Right forelimb (tissue), 1 donor: Measurements from ENCODE around the gene COL4A2.

Experiments
- DNase-seq: peaks from one replicate; pipeline ENCODE4 v3.0.0-alpha.2; 2018

COL4A2 gene

GRCh38 chr13:110360598-110360997, 53.5 kb downstream of the COL4A2 start:
- DNase-seq: no peak

- peak; percentile 74 for DNase-seq
Measured at GRCh38 chr13:110361365-110361911, 54.4 kb downstream of the COL4A2 start.

- DNase-seq: no peak
Measured at GRCh38 chr13:110363010-110363409, 55.9 kb downstream of the COL4A2 start.

- no peak for DNase-seq
Measured at GRCh38 chr13:110364081-110364480, 57.0 kb downstream of the COL4A2 start.

- no peak for DNase-seq
Measured at GRCh38 chr13:110365876-110366275, 58.8 kb downstream of the COL4A2 start.

- DNase-seq: no peak
Measured at GRCh38 chr13:110366733-110367132, 59.6 kb downstream of the COL4A2 start.

- DNase-seq: no peak
Measured at GRCh38 chr13:110367620-110368019, 60.5 kb downstream of the COL4A2 start.

GRCh38 chr13:110368408-110368807, 61.3 kb downstream of the COL4A2 start:
- no peak for DNase-seq

GRCh38 chr13:110369400-110369799, 62.3 kb downstream of the COL4A2 start:
- no peak for DNase-seq

GRCh38 chr13:110371550-110372465, 64.7 kb downstream of the COL4A2 start:
- no peak for DNase-seq

GRCh38 chr13:110372676-110373075, 65.6 kb downstream of the COL4A2 start:
- DNase-seq: no peak

GRCh38 chr13:110373617-110374016, 66.5 kb downstream of the COL4A2 start:
- no peak for DNase-seq

GRCh38 chr13:110374431-110375370, 67.6 kb downstream of the COL4A2 start:
- no peak for DNase-seq

- DNase-seq: no peak
Measured at GRCh38 chr13:110376120-110376519, 69.0 kb downstream of the COL4A2 start.

GRCh38 chr13:110377178-110377825, 70.2 kb downstream of the COL4A2 start:
- no peak for DNase-seq

GRCh38 chr13:110377826-110378201, 70.7 kb downstream of the COL4A2 start:
- DNase-seq: no peak

GRCh38 chr13:110379358-110379757, 72.3 kb downstream of the COL4A2 start:
- no peak for DNase-seq

GRCh38 chr13:110379905-110380341, 72.8 kb downstream of the COL4A2 start:
- DNase-seq: no peak

- no peak for DNase-seq
Measured at GRCh38 chr13:110380359-110381028, 73.4 kb downstream of the COL4A2 start.

GRCh38 chr13:110381029-110381360, 73.9 kb downstream of the COL4A2 start:
- DNase-seq: no peak

- DNase-seq: no peak
Measured at GRCh38 chr13:110382229-110382628, 75.1 kb downstream of the COL4A2 start.

- no peak for DNase-seq
Measured at GRCh38 chr13:110382830-110383229, 75.7 kb downstream of the COL4A2 start.
